HG03521 (cell line): ENCODE results near the gene EYA4.

ENCODE experiments used
- ATAC-seq: cut with Tn5 transposase; IDR thresholded peaks from one replicate; pipeline ENCODE4 v1.9.1; 2021; ENCODE audit warnings: mild to moderate bottlenecking, moderate library complexity; ENCODE audit not compliant: unreplicated experiment

Gene EYA4

GRCh38 chr6:133241901-133242636, 912 bp downstream of the EYA4 start:
- no peak for ATAC-seq

GRCh38 chr6:133242637-133243585, 1.8 kb downstream of the EYA4 start:
- no peak for ATAC-seq

- no peak for ATAC-seq
Observed at GRCh38 chr6:133243723-133244305, 2.7 kb downstream of the EYA4 start.

GRCh38 chr6:133244519-133244918, 3.4 kb downstream of the EYA4 start:
- ATAC-seq = no peak

GRCh38 chr6:133245007-133245406, 3.9 kb downstream of the EYA4 start:
- no peak for ATAC-seq

GRCh38 chr6:133245422-133245903, 4.3 kb downstream of the EYA4 start:
- no peak for ATAC-seq

GRCh38 chr6:133247581-133247980, 6.4 kb downstream of the EYA4 start:
- ATAC-seq = no peak

- ATAC-seq = no peak
Observed at GRCh38 chr6:133248241-133249001, 7.3 kb downstream of the EYA4 start.

- no peak for ATAC-seq
Observed at GRCh38 chr6:133251688-133252087, 10.5 kb downstream of the EYA4 start.

GRCh38 chr6:133254552-133255228, 13.5 kb downstream of the EYA4 start:
- no peak for ATAC-seq

- no peak for ATAC-seq
Observed at GRCh38 chr6:133257545-133258105, 16.5 kb downstream of the EYA4 start.

- ATAC-seq = no peak
Observed at GRCh38 chr6:133259561-133259960, 18.4 kb downstream of the EYA4 start.

- ATAC-seq = no peak
Observed at GRCh38 chr6:133262804-133263203, 21.6 kb downstream of the EYA4 start.

GRCh38 chr6:133265066-133265465, 23.9 kb downstream of the EYA4 start:
- ATAC-seq = no peak

- ATAC-seq = no peak
Observed at GRCh38 chr6:133266186-133266585, 25.0 kb downstream of the EYA4 start.

GRCh38 chr6:133268621-133269020, 27.5 kb downstream of the EYA4 start:
- ATAC-seq = no peak

- ATAC-seq = no peak
Observed at GRCh38 chr6:133274813-133275212, 33.7 kb downstream of the EYA4 start.

- ATAC-seq = no peak
Observed at GRCh38 chr6:133275213-133275612, 34.1 kb downstream of the EYA4 start.

- no peak for ATAC-seq
Observed at GRCh38 chr6:133277228-133277899, 36.2 kb downstream of the EYA4 start.
